CD4-positive, alpha-beta T cell treated with Interleukin-12 subunit alpha and Interleukin-12 subunit beta, for 1 hour (primary cell): ENCODE results near the gene MS4A18.

ENCODE experiments used
- DNase-seq: peaks from one replicate; pipeline ENCODE4 v3.0.0-alpha.2; 2020

Gene MS4A18

DNA sequence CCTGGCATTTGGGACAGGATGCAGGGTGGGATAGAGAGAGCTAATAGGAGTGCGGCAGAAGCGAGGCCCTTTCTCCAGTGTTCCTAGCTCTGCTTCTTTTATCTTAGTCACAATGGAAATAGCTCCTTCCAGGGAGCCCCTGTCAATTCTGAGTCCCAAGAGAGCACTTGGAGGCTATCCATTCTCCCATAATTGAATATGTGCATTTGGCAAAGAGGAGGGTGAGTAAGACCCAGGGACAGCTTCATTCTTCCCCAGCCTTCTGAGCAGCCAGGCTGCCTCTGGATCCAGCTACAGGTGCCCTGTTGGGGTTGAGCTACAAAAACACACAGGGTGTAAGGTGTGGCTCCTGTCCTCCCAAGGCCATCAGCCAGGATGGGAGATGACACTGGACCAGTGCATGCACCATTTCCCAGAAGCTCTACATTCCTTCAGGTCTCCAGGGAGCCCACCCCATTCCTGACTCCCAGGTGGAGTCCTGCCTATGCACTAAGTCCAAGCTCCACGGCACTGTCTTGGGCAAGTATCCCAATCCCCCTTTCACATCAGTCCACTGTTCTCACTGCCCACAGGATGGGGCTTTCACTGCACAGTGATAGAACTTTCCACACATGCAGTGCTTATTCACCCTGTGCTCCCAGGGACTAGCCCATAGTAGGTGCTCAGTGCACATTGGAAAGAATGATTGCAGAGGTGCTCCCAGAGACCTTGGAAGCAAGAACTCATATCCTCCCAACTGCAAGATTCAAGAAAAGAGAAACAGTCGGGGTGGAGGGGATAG lies 66.8 kb downstream of the MS4A18 start:
- DNase-seq: no peak

DNA sequence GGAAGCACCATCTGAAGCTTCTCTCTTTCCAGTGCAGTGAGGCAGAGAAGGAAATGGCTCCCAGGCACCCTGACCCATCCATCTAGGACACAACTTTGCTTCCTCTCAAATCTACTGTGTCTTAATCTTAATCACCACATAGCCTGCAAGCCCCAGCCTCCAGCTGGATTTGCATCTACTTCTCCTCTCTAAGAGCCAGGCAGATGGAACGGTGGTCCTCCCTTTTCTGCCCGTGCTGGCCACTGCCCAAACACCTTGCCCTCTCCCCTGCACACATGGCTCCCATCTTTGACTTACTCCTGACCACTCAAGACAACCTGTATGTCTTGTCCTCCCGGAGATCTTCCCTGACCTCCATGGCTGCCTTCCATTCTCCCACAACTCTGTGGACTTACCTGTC lies 68.0 kb downstream of the MS4A18 start:
- no peak for DNase-seq
